Islet of Langerhans (tissue), 1 donor: ENCODE measurements around the gene TAF1B.
"Not testable (repeated sequence)": the region's sequence is repeated elsewhere in the genome, so short reads cannot be mapped to it uniquely, and the experiment has no call there.

Experiments used
- FAIRE-seq: peaks from one replicate; lab custom pipeline; 2011; peaks lifted over from hg19 to GRCh38; lab: Jason Lieb, UNC

The TAF1B gene

GRCh38 chr2:9885036-9885684 lies 41.9 kb downstream of the TAF1B start:
- FAIRE-seq: no peak

- FAIRE-seq: no peak
These were observed 44.2 kb downstream of the TAF1B start for GRCh38 chr2:9887513-9887912.

- FAIRE-seq: no peak
These were observed 46.6 kb downstream of the TAF1B start for GRCh38 chr2:9889812-9890261.

- FAIRE-seq: no peak
These were observed 49.0 kb downstream of the TAF1B start for GRCh38 chr2:9892236-9892635.

- peak; percentile 76 for FAIRE-seq
These were observed 52.7 kb downstream of the TAF1B start for GRCh38 chr2:9895669-9896590.

GRCh38 chr2:9897331-9897737 lies 54.1 kb downstream of the TAF1B start:
- FAIRE-seq: no peak

- no peak for FAIRE-seq
These were observed 54.6 kb downstream of the TAF1B start for GRCh38 chr2:9897846-9898245.

- FAIRE-seq: no peak
These were observed 62.1 kb downstream of the TAF1B start for GRCh38 chr2:9905413-9905812.

GRCh38 chr2:9907402-9907801 lies 64.1 kb downstream of the TAF1B start:
- no peak for FAIRE-seq

- FAIRE-seq: no peak
These were observed 65.4 kb downstream of the TAF1B start for GRCh38 chr2:9908639-9909038.

- FAIRE-seq: no peak
These were observed 65.8 kb downstream of the TAF1B start for GRCh38 chr2:9909106-9909505.

GRCh38 chr2:9910699-9911098 lies 67.4 kb downstream of the TAF1B start:
- FAIRE-seq: no peak

- no peak for FAIRE-seq
These were observed 69.2 kb downstream of the TAF1B start for GRCh38 chr2:9912468-9912867.

- FAIRE-seq: no peak
These were observed 71.3 kb downstream of the TAF1B start for GRCh38 chr2:9914384-9915065.

GRCh38 chr2:9918275-9918674 lies 75.0 kb downstream of the TAF1B start:
- FAIRE-seq: no peak

- FAIRE-seq: no peak
These were observed 76.2 kb downstream of the TAF1B start for GRCh38 chr2:9919512-9919911.

- not testable (repeated sequence) for FAIRE-seq
These were observed 83.7 kb downstream of the TAF1B start for GRCh38 chr2:9927020-9927419.

- FAIRE-seq: no peak
These were observed 94.0 kb downstream of the TAF1B start for GRCh38 chr2:9937258-9937657.

GRCh38 chr2:9937968-9938367 lies 94.7 kb downstream of the TAF1B start:
- no peak for FAIRE-seq

- FAIRE-seq: no peak
These were observed 96.6 kb downstream of the TAF1B start for GRCh38 chr2:9939587-9940485.

- FAIRE-seq: no peak
These were observed 98.1 kb downstream of the TAF1B start for GRCh38 chr2:9941196-9941995.
